A549 (cell line): Measurements from ENCODE around the gene FLVCR1.

Experiments used
- RFX5 ChIP-seq: fragments of 450-650 bp; IDR thresholded peaks from 2 replicates; pipeline ENCODE4 v1.7.1; 2014; ENCODE audit warnings: antibody characterized with exemption, mild to moderate bottlenecking, moderate library complexity
- TP53 ChIP-seq: fragments of 250-450 bp; sonication (Bioruptor Pico); IDR thresholded peaks from 2 replicates; pipeline ENCODE4 v1.5.0; 2021; ENCODE audit warnings: mild to moderate bottlenecking, moderate library complexity
- ZFP36 ChIP-seq: fragments of 450-650 bp; IDR thresholded peaks from 2 replicates; pipeline ENCODE4 v1.6.1; 2014; ENCODE audit warnings: borderline replicate concordance; ENCODE audit not compliant: partially characterized antibody
- TF ChIP-seq, protein P1 (sequence below): fragments of >200 bp; sonication (Bioruptor Twin); formaldehyde crosslinking; IDR thresholded peaks from 3 replicates; pipeline ENCODE4 v1.5.1; 2016
- TF ChIP-seq, protein P2 (sequence below): fragments of 250-450 bp; sonication (Bioruptor Pico); IDR thresholded peaks from 2 replicates; pipeline ENCODE4 v1.5.0; 2021; ENCODE audit warnings: mild to moderate bottlenecking, moderate library complexity, borderline replicate concordance
- TF ChIP-seq, protein P3 (sequence below): fragments of >200 bp; sonication (Bioruptor Twin); formaldehyde crosslinking; IDR thresholded peaks from 3 replicates; pipeline ENCODE4 v1.6.1; 2016
- TF ChIP-seq, protein P4 (sequence below): IDR thresholded peaks from 2 replicates; pipeline ENCODE4 v1.6.1; 2012

DNA sequence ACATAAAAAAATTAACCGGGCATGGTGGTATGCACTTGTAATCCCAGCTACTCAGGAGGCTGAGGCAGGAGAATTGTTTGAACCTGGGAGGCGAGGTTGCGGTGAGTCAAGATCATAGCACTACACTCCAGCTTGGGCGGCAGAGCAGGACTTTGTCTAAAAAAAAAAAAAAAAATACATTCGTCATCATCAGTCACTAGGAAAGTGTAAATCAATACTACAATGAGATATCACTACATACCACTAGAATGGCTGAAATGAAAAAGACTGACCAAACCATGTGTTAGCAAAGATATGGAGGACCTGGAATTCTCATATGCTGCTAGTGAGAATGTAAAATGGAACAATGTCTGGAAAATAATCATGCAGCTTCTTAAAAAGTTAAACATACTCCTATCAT lies 19.9 kb upstream of the FLVCR1 start:
- TF ChIP-seq RFX5: no peak
- TF ChIP-seq, protein P1, sequence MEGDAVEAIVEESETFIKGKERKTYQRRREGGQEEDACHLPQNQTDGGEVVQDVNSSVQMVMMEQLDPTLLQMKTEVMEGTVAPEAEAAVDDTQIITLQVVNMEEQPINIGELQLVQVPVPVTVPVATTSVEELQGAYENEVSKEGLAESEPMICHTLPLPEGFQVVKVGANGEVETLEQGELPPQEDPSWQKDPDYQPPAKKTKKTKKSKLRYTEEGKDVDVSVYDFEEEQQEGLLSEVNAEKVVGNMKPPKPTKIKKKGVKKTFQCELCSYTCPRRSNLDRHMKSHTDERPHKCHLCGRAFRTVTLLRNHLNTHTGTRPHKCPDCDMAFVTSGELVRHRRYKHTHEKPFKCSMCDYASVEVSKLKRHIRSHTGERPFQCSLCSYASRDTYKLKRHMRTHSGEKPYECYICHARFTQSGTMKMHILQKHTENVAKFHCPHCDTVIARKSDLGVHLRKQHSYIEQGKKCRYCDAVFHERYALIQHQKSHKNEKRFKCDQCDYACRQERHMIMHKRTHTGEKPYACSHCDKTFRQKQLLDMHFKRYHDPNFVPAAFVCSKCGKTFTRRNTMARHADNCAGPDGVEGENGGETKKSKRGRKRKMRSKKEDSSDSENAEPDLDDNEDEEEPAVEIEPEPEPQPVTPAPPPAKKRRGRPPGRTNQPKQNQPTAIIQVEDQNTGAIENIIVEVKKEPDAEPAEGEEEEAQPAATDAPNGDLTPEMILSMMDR: no peak
- TF ChIP-seq TP53 (CRISPR knock-in tag): no peak
- TF ChIP-seq, protein P2, sequence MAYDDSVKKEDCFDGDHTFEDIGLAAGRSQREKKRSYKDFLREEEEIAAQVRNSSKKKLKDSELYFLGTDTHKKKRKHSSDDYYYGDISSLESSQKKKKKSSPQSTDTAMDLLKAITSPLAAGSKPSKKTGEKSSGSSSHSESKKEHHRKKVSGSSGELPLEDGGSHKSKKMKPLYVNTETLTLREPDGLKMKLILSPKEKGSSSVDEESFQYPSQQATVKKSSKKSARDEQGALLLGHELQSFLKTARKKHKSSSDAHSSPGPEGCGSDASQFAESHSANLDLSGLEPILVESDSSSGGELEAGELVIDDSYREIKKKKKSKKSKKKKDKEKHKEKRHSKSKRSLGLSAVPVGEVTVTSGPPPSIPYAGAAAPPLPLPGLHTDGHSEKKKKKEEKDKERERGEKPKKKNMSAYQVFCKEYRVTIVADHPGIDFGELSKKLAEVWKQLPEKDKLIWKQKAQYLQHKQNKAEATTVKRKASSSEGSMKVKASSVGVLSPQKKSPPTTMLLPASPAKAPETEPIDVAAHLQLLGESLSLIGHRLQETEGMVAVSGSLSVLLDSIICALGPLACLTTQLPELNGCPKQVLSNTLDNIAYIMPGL: no peak
- no peak for TF ChIP-seq ZFP36
- TF ChIP-seq, protein P3, sequence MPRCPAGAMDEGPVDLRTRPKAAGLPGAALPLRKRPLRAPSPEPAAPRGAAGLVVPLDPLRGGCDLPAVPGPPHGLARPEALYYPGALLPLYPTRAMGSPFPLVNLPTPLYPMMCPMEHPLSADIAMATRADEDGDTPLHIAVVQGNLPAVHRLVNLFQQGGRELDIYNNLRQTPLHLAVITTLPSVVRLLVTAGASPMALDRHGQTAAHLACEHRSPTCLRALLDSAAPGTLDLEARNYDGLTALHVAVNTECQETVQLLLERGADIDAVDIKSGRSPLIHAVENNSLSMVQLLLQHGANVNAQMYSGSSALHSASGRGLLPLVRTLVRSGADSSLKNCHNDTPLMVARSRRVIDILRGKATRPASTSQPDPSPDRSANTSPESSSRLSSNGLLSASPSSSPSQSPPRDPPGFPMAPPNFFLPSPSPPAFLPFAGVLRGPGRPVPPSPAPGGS: no peak
- TF ChIP-seq, protein P4, sequence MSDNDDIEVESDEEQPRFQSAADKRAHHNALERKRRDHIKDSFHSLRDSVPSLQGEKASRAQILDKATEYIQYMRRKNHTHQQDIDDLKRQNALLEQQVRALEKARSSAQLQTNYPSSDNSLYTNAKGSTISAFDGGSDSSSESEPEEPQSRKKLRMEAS: no peak
